Loucy (cell line): ENCODE results near the gene FLT4.

Source experiments
- H2AFZ ChIP-seq: fragments of 200-600 bp; sonication (generic); 2 replicates; pipeline ENCODE4 v1.6.0; 2016; ENCODE audit warnings: antibody characterized with exemption, mild to moderate bottlenecking, low read length, moderate library complexity
- H3F3A ChIP-seq: fragments of 200-600 bp; 2 replicates; pipeline ENCODE4 v1.6.0; 2016; ENCODE audit warnings: antibody characterized with exemption, low read depth, mild to moderate bottlenecking
- H3K27me3 ChIP-seq: fragments of 200-600 bp; sonication (generic); 2 replicates; pipeline ENCODE4 v1.6.1; 2014; ENCODE audit warnings: low read length, mild to moderate bottlenecking; ENCODE audit not compliant: insufficient read depth, poor library complexity, severe bottlenecking
- H3K36me3 ChIP-seq: fragments of 200-600 bp; sonication (generic); 2 replicates; pipeline ENCODE4 v1.6.1; 2016; ENCODE audit warnings: low read length; ENCODE audit not compliant: insufficient read depth
- H3K4me1 ChIP-seq: fragments of 200-600 bp; sonication (generic); 2 replicates; pipeline ENCODE4 v1.5.1; 2014; ENCODE audit warnings: low read length, mild to moderate bottlenecking; ENCODE audit not compliant: insufficient read depth, poor library complexity, severe bottlenecking
- H3K4me2 ChIP-seq: fragments of 200-600 bp; sonication (generic); 2 replicates; pipeline ENCODE4 v1.6.0; 2014; ENCODE audit warnings: antibody characterized with exemption, low read length, low read depth, mild to moderate bottlenecking; ENCODE audit not compliant: poor library complexity, severe bottlenecking
- H3K4me3 ChIP-seq: fragments of 200-600 bp; sonication (generic); 2 replicates; pipeline ENCODE4 v1.5.1; 2014; ENCODE audit warnings: low read length, mild to moderate bottlenecking, mixed read lengths; ENCODE audit not compliant: poor library complexity, severe bottlenecking
- H3K79me2 ChIP-seq: fragments of 200-600 bp; sonication (generic); 2 replicates; pipeline ENCODE4 v1.6.1; 2014; ENCODE audit warnings: low read length; ENCODE audit not compliant: insufficient read depth
- H3K9ac ChIP-seq: fragments of 200-600 bp; sonication (generic); 2 replicates; pipeline ENCODE4 v1.6.0; 2014; ENCODE audit warnings: mild to moderate bottlenecking, low read depth, low read length, moderate library complexity; ENCODE audit not compliant: poor library complexity, severe bottlenecking
- H3K9me2 ChIP-seq: fragments of 200-600 bp; sonication (generic); replicated peaks from 2 replicates; pipeline ENCODE4 v1.6.1; 2016; ENCODE audit warnings: low read depth, low read length, mixed read lengths
- H3K9me3 ChIP-seq: fragments of 200-600 bp; sonication (generic); 2 replicates; pipeline ENCODE4 v1.6.1; 2014; ENCODE audit warnings: mild to moderate bottlenecking, antibody characterized with exemption, low read length, low read depth; ENCODE audit not compliant: insufficient read depth
- H4K20me1 ChIP-seq: fragments of 200-600 bp; sonication (generic); 2 replicates; pipeline ENCODE4 v1.6.0; 2014; ENCODE audit warnings: antibody characterized with exemption, low read length, mild to moderate bottlenecking; ENCODE audit not compliant: insufficient read depth, poor library complexity, severe bottlenecking
- EZH2phosphoT487 ChIP-seq: fragments of 200-600 bp; IDR thresholded peaks from 2 replicates; pipeline ENCODE4 v1.6.1; 2018; ENCODE audit warnings: antibody characterized with exemption, mild to moderate bottlenecking, moderate library complexity, borderline replicate concordance
- TF ChIP-seq, protein P1 (sequence below): fragments of 200-600 bp; sonication (generic); conservative IDR thresholded peaks from 2 replicates; pipeline ENCODE4 v1.5.1; 2014; ENCODE audit warnings: mild to moderate bottlenecking, antibody characterized with exemption, low read length

The FLT4 gene

DNA sequence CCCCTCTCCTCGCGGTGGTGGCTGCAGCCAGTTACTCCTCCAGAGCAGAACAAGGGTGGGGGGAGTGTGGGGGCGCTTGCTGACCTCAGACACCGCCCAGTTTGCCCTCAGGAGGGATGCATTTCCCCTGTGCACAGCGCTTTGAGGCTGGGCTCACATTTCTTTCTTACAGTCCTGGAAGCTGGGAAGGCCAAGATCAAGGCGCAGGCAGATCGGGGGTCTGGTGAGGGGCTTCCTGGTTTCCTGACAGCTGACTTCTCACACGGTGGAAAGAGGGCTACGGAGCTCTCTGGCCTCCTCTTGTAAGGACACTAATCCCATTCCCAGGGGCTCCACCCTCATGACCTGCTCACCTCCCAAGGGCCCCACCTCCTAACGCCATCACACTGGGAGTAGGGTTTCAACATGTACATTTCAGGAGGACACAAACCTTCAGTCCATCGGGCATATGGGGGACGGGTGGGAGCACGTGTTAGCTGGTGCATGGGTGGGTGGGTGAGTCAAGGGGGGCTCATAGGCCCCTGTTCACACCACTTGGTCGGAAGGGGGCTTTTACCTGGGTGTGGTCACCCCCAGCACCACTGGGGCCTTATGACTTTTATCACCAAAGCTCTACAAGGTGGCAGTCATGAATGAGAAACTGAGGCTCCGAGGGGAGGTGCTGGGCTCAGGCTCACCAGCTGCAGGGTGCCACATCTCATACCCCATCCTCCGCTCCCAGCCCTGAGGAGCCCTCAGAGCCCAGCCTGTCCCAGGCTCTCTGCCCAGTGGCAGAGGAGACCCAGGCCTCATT lies 50.4 kb downstream of the FLT4 start:
- Histone ChIP-seq H3K9me3 (no peaks in the 10 kb centered on the region), H3K27me3 (no peaks in the 10 kb centered on the region), H2AFZ (no peak overlapping the region), H3K4me1 (no peaks in the 10 kb centered on the region), H3K9ac (no peak overlapping the region), H3K4me2 (no peak overlapping the region), H3K36me3 (no peaks in the 10 kb centered on the region), H3F3A (no peaks in the 10 kb centered on the region), H3K9me2 (no peaks in the 10 kb centered on the region), H4K20me1 (no peaks in the 10 kb centered on the region), H3K4me3 (no peak overlapping the region), H3K79me2 (no peaks in the 10 kb centered on the region)
- TF ChIP-seq, protein P1, sequence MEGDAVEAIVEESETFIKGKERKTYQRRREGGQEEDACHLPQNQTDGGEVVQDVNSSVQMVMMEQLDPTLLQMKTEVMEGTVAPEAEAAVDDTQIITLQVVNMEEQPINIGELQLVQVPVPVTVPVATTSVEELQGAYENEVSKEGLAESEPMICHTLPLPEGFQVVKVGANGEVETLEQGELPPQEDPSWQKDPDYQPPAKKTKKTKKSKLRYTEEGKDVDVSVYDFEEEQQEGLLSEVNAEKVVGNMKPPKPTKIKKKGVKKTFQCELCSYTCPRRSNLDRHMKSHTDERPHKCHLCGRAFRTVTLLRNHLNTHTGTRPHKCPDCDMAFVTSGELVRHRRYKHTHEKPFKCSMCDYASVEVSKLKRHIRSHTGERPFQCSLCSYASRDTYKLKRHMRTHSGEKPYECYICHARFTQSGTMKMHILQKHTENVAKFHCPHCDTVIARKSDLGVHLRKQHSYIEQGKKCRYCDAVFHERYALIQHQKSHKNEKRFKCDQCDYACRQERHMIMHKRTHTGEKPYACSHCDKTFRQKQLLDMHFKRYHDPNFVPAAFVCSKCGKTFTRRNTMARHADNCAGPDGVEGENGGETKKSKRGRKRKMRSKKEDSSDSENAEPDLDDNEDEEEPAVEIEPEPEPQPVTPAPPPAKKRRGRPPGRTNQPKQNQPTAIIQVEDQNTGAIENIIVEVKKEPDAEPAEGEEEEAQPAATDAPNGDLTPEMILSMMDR = no peak
- TF ChIP-seq EZH2phosphoT487 = no peak

DNA sequence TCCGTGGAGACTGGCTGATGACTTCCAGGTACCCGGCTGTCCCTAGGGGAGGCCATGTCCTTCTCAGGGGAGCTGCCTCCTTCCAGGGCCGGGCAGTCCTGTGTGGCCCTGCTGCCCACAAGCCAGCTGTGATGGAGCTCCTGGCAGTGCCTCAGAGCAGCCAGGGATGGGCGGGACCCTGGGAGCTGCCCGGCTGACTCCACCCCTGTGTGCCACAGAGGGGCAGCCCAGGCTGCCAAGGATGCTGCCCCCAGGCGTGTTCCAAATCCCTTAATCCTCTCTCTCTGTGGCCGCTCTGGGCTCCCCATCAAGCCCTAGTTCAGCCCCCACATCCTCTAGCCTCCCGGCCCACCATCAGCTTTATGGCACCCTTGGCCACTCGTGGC lies 51.1 kb downstream of the FLT4 start:
- H3K9me2 ChIP-seq = no peaks in the 10 kb centered on the region

DNA sequence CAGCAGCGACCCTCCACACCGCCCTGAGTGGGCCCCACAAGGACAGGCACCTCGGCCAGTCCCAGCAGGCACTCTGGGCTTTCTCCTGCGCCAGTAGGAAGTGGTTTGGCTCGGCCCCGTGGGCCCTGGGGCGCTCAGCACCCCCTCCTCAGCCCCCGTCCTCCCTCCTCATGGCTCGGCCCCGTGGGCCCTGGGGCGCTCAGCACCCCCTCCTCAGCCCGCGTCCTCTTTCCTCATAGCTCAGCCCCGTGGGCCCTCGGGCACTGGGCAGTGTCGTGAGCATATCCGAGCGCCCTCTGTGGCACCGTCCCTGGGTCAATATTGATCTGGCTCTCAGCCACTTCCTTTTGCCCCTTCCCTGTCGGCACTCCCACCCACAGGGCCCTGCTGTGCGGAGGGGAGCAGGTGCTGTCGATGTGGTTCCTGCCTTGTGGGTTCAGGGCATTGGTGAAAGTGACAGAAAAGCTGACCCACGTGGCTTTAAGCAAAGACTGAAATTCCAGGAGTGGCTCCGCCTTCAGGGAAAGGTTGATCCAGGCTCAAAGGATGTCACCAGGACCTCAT lies 52.6 kb downstream of the FLT4 start:
- no peaks in the 10 kb centered on the region for H3K79me2 ChIP-seq
- H3K4me2 ChIP-seq = no peak overlapping the region
- H3K36me3 ChIP-seq = no peaks in the 10 kb centered on the region
- no peak for TF ChIP-seq EZH2phosphoT487
- TF ChIP-seq, protein P1 = no peak
- no peak overlapping the region for H2AFZ ChIP-seq
- H3F3A ChIP-seq = no peaks in the 10 kb centered on the region
- H3K9ac ChIP-seq = no peak overlapping the region
- H3K27me3 ChIP-seq = no peaks in the 10 kb centered on the region
- no peaks in the 10 kb centered on the region for H3K9me3 ChIP-seq
- no peaks in the 10 kb centered on the region for H4K20me1 ChIP-seq
- no peak overlapping the region for H3K4me3 ChIP-seq
- H3K4me1 ChIP-seq = no peaks in the 10 kb centered on the region
- no peaks in the 10 kb centered on the region for H3K9me2 ChIP-seq

More for the DNA sequence above, 51.1 kb downstream of the FLT4 start:
- H3K79me2 ChIP-seq = no peaks in the 10 kb centered on the region
- H3K4me1 ChIP-seq = no peaks in the 10 kb centered on the region
- H2AFZ ChIP-seq = no peak overlapping the region
- TF ChIP-seq, protein P1 = no peak
- TF ChIP-seq EZH2phosphoT487 = no peak
- H3K27me3 ChIP-seq = no peaks in the 10 kb centered on the region
- no peaks in the 10 kb centered on the region for H3K36me3 ChIP-seq
- no peak overlapping the region for H3K4me2 ChIP-seq
- no peaks in the 10 kb centered on the region for H4K20me1 ChIP-seq
- no peak overlapping the region for H3K9ac ChIP-seq
- H3F3A ChIP-seq = no peaks in the 10 kb centered on the region
- no peaks in the 10 kb centered on the region for H3K9me3 ChIP-seq
- H3K4me3 ChIP-seq = no peak overlapping the region
